ENCODE results near the gene IL17C. TPM values are rescaled to one million over a fixed set of nuclear protein-coding genes. Genes with fewer than 3 reads are reported as not detected.

IL17C gene
- total and polyA plus RNA-seq, 12 donors: not detected

DNA sequence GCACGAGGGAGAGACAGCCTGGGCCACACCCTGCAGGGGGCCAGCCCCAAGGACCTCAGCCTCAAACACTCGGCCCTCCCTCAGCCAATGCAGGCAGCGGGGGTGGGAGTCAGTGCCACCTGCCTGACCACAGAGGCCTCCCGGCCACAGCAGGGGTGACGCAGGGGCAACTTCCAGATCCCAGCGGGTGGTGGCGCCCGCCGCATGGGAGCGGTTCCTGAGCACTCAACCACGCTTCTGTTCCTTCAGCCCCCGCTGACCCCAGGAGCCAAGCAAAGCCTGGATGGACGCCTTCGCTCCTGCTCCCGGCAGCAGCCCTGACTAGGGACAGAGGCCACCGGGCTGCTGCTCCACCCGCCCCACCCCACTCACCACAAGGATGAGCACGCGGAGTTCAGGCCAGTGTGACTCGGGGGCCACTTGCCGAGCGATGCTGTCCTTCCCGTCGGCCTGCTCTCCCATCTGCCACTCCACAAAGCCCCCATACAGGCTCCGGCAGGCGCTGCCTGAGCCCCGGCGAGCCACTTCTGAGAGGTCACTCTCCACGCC lies 17.4 kb downstream of the IL17C start:
- H3K9me3 ChIP-seq (replicated peaks in 1 of 3): no peaks in the 10 kb centered on the region
- no peak overlapping the region for H3K27ac ChIP-seq
- peaks cover 0 to 13% of the 10 kb centered on the region in 2 donors for H3K36me3 ChIP-seq (replicated peaks in 1 of 2)
- peaks cover 0 to 11% of the 10 kb centered on the region in 2 donors for H3K4me1 ChIP-seq (replicated peaks in 1 of 2)
- WGBS, 4 donors: 92 to 94% (median 94%) methylated on average over 16 to 29 of the region's 29 CpGs
- intact Hi-C loops (cut with DNase I): no loop called here
- no peak for DNase-seq
- no peak for TF ChIP-seq POLR2A (IDR thresholded peaks at IDR 0.05)
- TF ChIP-seq, protein P1, sequence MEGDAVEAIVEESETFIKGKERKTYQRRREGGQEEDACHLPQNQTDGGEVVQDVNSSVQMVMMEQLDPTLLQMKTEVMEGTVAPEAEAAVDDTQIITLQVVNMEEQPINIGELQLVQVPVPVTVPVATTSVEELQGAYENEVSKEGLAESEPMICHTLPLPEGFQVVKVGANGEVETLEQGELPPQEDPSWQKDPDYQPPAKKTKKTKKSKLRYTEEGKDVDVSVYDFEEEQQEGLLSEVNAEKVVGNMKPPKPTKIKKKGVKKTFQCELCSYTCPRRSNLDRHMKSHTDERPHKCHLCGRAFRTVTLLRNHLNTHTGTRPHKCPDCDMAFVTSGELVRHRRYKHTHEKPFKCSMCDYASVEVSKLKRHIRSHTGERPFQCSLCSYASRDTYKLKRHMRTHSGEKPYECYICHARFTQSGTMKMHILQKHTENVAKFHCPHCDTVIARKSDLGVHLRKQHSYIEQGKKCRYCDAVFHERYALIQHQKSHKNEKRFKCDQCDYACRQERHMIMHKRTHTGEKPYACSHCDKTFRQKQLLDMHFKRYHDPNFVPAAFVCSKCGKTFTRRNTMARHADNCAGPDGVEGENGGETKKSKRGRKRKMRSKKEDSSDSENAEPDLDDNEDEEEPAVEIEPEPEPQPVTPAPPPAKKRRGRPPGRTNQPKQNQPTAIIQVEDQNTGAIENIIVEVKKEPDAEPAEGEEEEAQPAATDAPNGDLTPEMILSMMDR (IDR thresholded peaks at IDR 0.05): no peak
- H3K4me3 ChIP-seq: no peak overlapping the region
- H3K27me3 ChIP-seq: no peaks in the 10 kb centered on the region

DNA sequence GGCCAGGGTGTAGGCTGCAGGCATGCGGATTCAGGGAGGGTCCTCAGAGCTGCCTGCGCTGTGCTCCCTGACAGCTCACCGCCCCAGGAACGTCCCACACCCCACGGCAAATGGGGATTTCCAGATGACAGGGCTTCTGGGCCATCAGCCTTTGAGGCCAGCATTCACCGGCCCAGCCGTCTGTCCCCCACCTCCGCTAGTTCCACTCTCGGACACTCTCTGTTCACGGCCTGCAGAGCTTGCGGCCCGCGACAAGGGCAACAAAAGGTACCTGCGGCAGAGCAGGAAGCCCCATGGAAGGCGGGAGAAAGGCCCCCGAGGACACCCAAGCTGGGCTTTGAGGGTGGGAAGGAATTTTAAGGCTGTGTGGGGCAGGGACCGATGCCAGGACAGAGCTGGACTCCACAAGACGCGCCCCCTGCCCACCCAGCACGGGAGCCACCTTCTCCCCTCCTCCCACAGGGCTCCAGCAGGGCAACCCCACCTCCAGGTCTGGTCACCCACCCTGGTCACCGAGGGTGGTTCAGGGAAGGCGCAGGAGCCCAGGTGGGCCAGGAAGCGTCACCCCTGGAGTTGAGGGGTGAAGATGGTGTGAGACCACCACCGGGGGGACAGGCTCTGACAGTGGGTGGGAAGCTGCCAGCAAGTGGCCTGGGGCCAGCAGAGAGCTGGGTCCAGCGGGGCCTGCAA lies 18.1 kb downstream of the IL17C start:
- intact Hi-C loops (cut with DNase I): no loop called here
- H3K4me1 ChIP-seq (replicated peaks in 1 of 2): peaks cover 0 to 4% of the 10 kb centered on the region in 2 donors
- 86 to 94% (median 87%) methylated on average over 6 to 25 of the region's 25 CpGs for WGBS, 4 donors
- H3K4me3 ChIP-seq: no peak overlapping the region
- no peaks in the 10 kb centered on the region for H3K27me3 ChIP-seq
- H3K36me3 ChIP-seq (replicated peaks in 1 of 2): peaks cover 0 to 13% of the 10 kb centered on the region in 2 donors
- DNase-seq: no peak
- H3K27ac ChIP-seq: no peak overlapping the region
- H3K9me3 ChIP-seq (replicated peaks in 1 of 3): no peaks in the 10 kb centered on the region
- no peak for TF ChIP-seq POLR2A (IDR thresholded peaks at IDR 0.05)
- TF ChIP-seq, protein P1 (IDR thresholded peaks at IDR 0.05): no peak

DNA sequence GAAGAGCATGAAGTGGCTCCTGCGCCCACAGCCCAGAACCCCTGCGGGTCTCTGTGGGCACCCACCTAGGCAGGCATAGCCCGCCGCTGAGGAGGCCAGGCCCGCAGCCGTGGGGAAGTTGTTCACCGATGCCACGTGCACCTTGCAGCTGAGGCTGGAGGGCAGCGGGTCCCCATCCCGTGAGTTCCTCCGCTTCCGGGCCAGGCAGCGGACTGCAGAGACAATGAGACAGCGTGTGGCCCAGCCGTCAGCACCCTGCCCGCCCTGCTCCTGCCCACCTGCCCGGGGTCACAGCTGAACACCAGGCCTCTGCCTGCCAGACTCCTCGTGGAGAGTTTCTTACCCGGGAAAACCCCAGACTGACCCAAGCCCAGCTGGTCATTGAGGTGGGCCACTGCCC lies 19.0 kb downstream of the IL17C start:
- H3K36me3 ChIP-seq (replicated peaks in 1 of 2): peaks cover 0 to 13% of the 10 kb centered on the region in 2 donors
- no peaks in the 10 kb centered on the region for H3K9me3 ChIP-seq (replicated peaks in 1 of 3)
- TF ChIP-seq, protein P1 (IDR thresholded peaks at IDR 0.05): no peak
- no peak for TF ChIP-seq POLR2A (IDR thresholded peaks at IDR 0.05)
- H3K4me1 ChIP-seq (replicated peaks in 1 of 2): peaks cover 4 to 7% of the 10 kb centered on the region in 2 donors
- DNase-seq: no peak
- H3K27ac ChIP-seq: no peak overlapping the region
- 73 to 95% (median 93%) methylated on average over 2 to 19 of the region's 19 CpGs for WGBS, 4 donors
- intact Hi-C loops (cut with DNase I): no loop called here
- no peak overlapping the region for H3K4me3 ChIP-seq
- H3K27me3 ChIP-seq: no peaks in the 10 kb centered on the region

DNA sequence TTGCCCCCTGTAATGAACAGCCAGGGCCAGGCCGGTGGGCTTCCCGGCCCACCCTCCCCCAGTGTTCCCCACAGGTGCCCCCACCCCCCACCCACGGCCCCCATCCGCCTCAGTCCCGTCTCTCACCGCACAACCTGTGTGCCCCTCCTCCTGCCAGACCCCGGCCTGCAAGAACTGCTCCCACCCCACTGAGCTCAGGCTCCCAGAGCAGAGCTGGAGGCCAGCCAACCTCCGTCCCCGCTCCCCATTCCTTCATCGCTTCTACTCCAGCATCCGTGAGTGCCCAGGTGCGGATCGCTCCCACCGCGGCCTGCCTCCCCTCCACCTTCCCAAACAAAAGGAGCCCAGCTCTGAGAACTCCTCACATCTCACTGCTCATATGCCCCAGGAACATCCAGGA lies 20.3 kb downstream of the IL17C start:
- H3K4me3 ChIP-seq: no peak overlapping the region
- TF ChIP-seq POLR2A (IDR thresholded peaks at IDR 0.05): no peak
- TF ChIP-seq, protein P1 (IDR thresholded peaks at IDR 0.05): no peak
- peaks cover 6 to 9% of the 10 kb centered on the region in 2 donors for H3K4me1 ChIP-seq (replicated peaks in 1 of 2)
- no peak for DNase-seq
- 85 to 94% (median 91%) methylated on average over 10 to 15 of the region's 15 CpGs for WGBS, 4 donors
- intact Hi-C loops (cut with DNase I): no loop called here
- H3K9me3 ChIP-seq (replicated peaks in 1 of 3): no peaks in the 10 kb centered on the region
- H3K36me3 ChIP-seq (replicated peaks in 1 of 2): peaks cover 0 to 13% of the 10 kb centered on the region in 2 donors
- no peaks in the 10 kb centered on the region for H3K27me3 ChIP-seq
- H3K27ac ChIP-seq: no peak overlapping the region
